HG03521 (cell line): ENCODE measurements around the gene TMEM198.

Experiments
- ATAC-seq: cut with Tn5 transposase; IDR thresholded peaks from one replicate; pipeline ENCODE4 v1.9.1; 2021; ENCODE audit warnings: mild to moderate bottlenecking, moderate library complexity; ENCODE audit not compliant: unreplicated experiment

TMEM198 gene

GRCh38 chr2:219543596-219544358, at the start of gene TMEM198, which contains the start of gene CHPF:
Gene TMEM198 (plus strand): TSS chr2:219544028. CDS start chr2:219544728, 700 bp downstream.
Gene CHPF (minus strand): TSS chr2:219543809. CDS start chr2:219543538, 271 bp downstream.
- peak; percentile 77 for ATAC-seq

GRCh38 chr2:219494952-219495530, 48.8 kb upstream of the TMEM198 start:
- no peak for ATAC-seq

GRCh38 chr2:219495531-219496122, 48.2 kb upstream of the TMEM198 start:
- peak; percentile 18 for ATAC-seq

GRCh38 chr2:219496247-219496824, 47.5 kb upstream of the TMEM198 start:
- ATAC-seq = no peak

GRCh38 chr2:219496825-219497494, 46.9 kb upstream of the TMEM198 start:
- no peak for ATAC-seq

- ATAC-seq = peak; percentile 2
Observed at GRCh38 chr2:219497495-219498279, 46.1 kb upstream of the TMEM198 start.

GRCh38 chr2:219498280-219499057, 45.4 kb upstream of the TMEM198 start, which contains the start of gene GMPPA:
Gene GMPPA (plus strand): TSS chr2:219498891. CDS start chr2:219499976, 1,085 bp downstream.
- ATAC-seq = peak; percentile 93

- no peak for ATAC-seq
Observed at GRCh38 chr2:219499058-219499307, 44.8 kb upstream of the TMEM198 start.

- ATAC-seq = no peak
Observed at GRCh38 chr2:219499555-219499954, 44.3 kb upstream of the TMEM198 start.

- ATAC-seq = no peak
Observed at GRCh38 chr2:219500135-219500534, 43.7 kb upstream of the TMEM198 start.

- no peak for ATAC-seq
Observed at GRCh38 chr2:219501849-219502248, 42.0 kb upstream of the TMEM198 start.

- ATAC-seq = no peak
Observed at GRCh38 chr2:219502618-219503017, 41.2 kb upstream of the TMEM198 start.

GRCh38 chr2:219505585-219505984, 38.2 kb upstream of the TMEM198 start:
- no peak for ATAC-seq

- ATAC-seq = no peak
Observed at GRCh38 chr2:219506153-219506801, 37.6 kb upstream of the TMEM198 start.

GRCh38 chr2:219506802-219507526, 36.9 kb upstream of the TMEM198 start:
- ATAC-seq = no peak

- ATAC-seq = no peak
Observed at GRCh38 chr2:219507581-219508443, 36.0 kb upstream of the TMEM198 start.

- ATAC-seq = no peak
Observed at GRCh38 chr2:219508444-219508734, 35.4 kb upstream of the TMEM198 start.
